ENCODE measurements around the gene GIMAP1. TPM values are rescaled to one million over a fixed set of nuclear protein-coding genes. Genes with fewer than 3 reads are reported as not detected.

The GIMAP1 gene
- total RNA-seq, 1 experiment from 2014 or later: not detected

- ATAC-seq (no peak), DNase-seq (ENCODE audit: low spot score) (no peak)
- ChIA-PET CTCF (interaction anchor here (1.4 kb wide), 1 partner anchor 296 kb away, joined by 5 read pairs; no protein-coding TSS in a partner anchor), POLR2A (no interaction called here)
- Mint-ChIP-seq H3K4me1 (no peaks in the 10 kb centered on the region), H3K27me3 (ENCODE audit: low read depth) (peaks cover 100% of the 10 kb centered on the region), H3K4me3 (no peak overlapping the region), H3K27ac (no peak overlapping the region), H3K36me3 (no peaks in the 10 kb centered on the region), H3K9me3 (no peaks in the 10 kb centered on the region)
- no peak for TF ChIP-seq ZNF121 (CRISPR knock-in tag; IDR thresholded peaks at IDR 0.05)
Observed at GRCh38 chr7:150745086-150745485, 28.7 kb downstream of the GIMAP1 start.

GRCh38 chr7:150745876-150746275, 29.5 kb downstream of the GIMAP1 start:
- Mint-ChIP-seq H3K4me1 (no peaks in the 10 kb centered on the region), H3K4me3 (no peak overlapping the region), H3K27ac (no peak overlapping the region), H3K36me3 (no peaks in the 10 kb centered on the region), H3K27me3 (ENCODE audit: low read depth) (peaks cover 100% of the 10 kb centered on the region), H3K9me3 (no peaks in the 10 kb centered on the region)
- POLR2A ChIA-PET: no interaction called here
- DNase-seq (ENCODE audit: low spot score): no peak
- no peak for ATAC-seq
- TF ChIP-seq FOXP4 (CRISPR knock-in tag; IDR thresholded peaks at IDR 0.05) (no peak), NFYB (CRISPR knock-in tag; conservative IDR thresholded peaks at IDR 0.05; ENCODE audit: low read depth) (no peak), MYBL2 (CRISPR knock-in tag; IDR thresholded peaks at IDR 0.05) (no peak), ZNF671 (CRISPR knock-in tag; IDR thresholded peaks at IDR 0.05) (no peak), MXD4 (CRISPR knock-in tag; IDR thresholded peaks at IDR 0.05; ENCODE audit: borderline replicate concordance) (no peak), ELF4 (CRISPR knock-in tag; IDR thresholded peaks at IDR 0.05; ENCODE audit: low read depth) (no peak), SMAD4 (CRISPR knock-in tag; IDR thresholded peaks at IDR 0.05) (no peak), ZNF396 (CRISPR knock-in tag; IDR thresholded peaks at IDR 0.05; ENCODE audit: borderline replicate concordance) (no peak)
- CTCF ChIA-PET: interaction anchor here (1.4 kb wide), 1 partner anchor 297 kb away, joined by 5 read pairs; no protein-coding TSS in a partner anchor

- Mint-ChIP-seq H3K4me1 (no peaks in the 10 kb centered on the region), H3K27me3 (ENCODE audit: low read depth) (peaks cover 96% of the 10 kb centered on the region), H3K9me3 (no peaks in the 10 kb centered on the region), H3K36me3 (no peaks in the 10 kb centered on the region), H3K4me3 (no peak overlapping the region), H3K27ac (no peak overlapping the region)
- POLR2A ChIA-PET: no interaction called here
- DNase-seq (ENCODE audit: low spot score) (no peak), ATAC-seq (no peak)
- CTCF ChIA-PET: no interaction called here
- TF ChIP-seq GABPB1 (CRISPR knock-in tag; IDR thresholded peaks at IDR 0.05): no peak
- TF ChIP-seq JAZF1 (CRISPR knock-in tag; IDR thresholded peaks at IDR 0.05): no peak
- TF ChIP-seq USF1 (CRISPR knock-in tag; IDR thresholded peaks at IDR 0.05): no peak
- TF ChIP-seq TEAD4 (CRISPR knock-in tag; IDR thresholded peaks at IDR 0.05): no peak
- no peak for TF ChIP-seq PREB (CRISPR knock-in tag; IDR thresholded peaks at IDR 0.05; ENCODE audit: borderline replicate concordance)
- no peak for TF ChIP-seq CREB1 (CRISPR knock-in tag; IDR thresholded peaks at IDR 0.05)
- TF ChIP-seq ZSCAN18 (CRISPR knock-in tag; IDR thresholded peaks at IDR 0.05): no peak
- TF ChIP-seq FOXP4 (CRISPR knock-in tag; IDR thresholded peaks at IDR 0.05): no peak
- TF ChIP-seq MXD4 (CRISPR knock-in tag; IDR thresholded peaks at IDR 0.05; ENCODE audit: borderline replicate concordance): no peak
- TF ChIP-seq ZNF423 (CRISPR knock-in tag; IDR thresholded peaks at IDR 0.05): no peak
- TF ChIP-seq ZNF232 (CRISPR knock-in tag; IDR thresholded peaks at IDR 0.05): no peak
- no peak for TF ChIP-seq SMAD3 (CRISPR knock-in tag; IDR thresholded peaks at IDR 0.05; ENCODE audit: borderline replicate concordance)
- TF ChIP-seq ZNF416 (CRISPR knock-in tag; IDR thresholded peaks at IDR 0.05): no peak
- TF ChIP-seq ZBTB21 (CRISPR knock-in tag; IDR thresholded peaks at IDR 0.05; ENCODE audit: borderline replicate concordance): no peak
- no peak for TF ChIP-seq CTCF (IDR thresholded peaks at IDR 0.05)
- TF ChIP-seq ETV6 (CRISPR knock-in tag; IDR thresholded peaks at IDR 0.05): no peak
- TF ChIP-seq ZNF138 (CRISPR knock-in tag; conservative IDR thresholded peaks at IDR 0.05): no peak
- no peak for TF ChIP-seq GTF2I (CRISPR knock-in tag; conservative IDR thresholded peaks at IDR 0.05)
Observed at GRCh38 chr7:150746921-150747320, 30.5 kb downstream of the GIMAP1 start.

Data from WTC11 (cell line).